ENCODE measurements around the gene ASTN2.

The ASTN2 gene

DNA sequence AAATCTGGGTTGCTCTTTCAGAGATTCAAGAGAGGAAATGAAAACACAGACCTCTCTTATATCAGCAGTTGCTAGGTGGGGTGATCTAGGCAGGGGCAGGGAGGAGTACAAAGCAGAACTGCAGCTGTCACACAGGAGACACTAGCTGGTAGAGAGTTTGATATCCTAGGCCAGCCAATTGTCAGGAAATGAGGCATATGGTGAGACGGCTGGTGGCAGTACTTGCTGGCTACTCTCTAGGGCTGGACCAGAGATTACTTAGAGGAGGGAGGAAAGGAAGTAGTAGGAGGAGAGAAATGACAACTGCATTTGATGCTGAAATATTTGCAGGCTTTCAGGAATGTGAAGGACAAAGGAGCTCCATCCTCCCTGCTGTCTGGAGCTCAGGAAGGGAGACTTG, 614.0 kb downstream of the ASTN2 start:
- no peak overlapping the region for H2AFZ ChIP-seq (ENCODE audit: low read length)
- H3K9ac ChIP-seq (ENCODE audit: low read depth, low read length, poor library complexity): no peak overlapping the region
- H3K27ac ChIP-seq (replicated peaks; ENCODE audit: low read length): no peak overlapping the region
- H3K79me1 ChIP-seq (ENCODE audit: low read depth, low read length): no peaks in the 10 kb centered on the region
- H2BK120ac ChIP-seq (ENCODE audit: low read depth, low read length): no peak overlapping the region
- H3K27me3 ChIP-seq (ENCODE audit: control insufficient read depth in 3 of 3, insufficient read depth in 3 of 3, low read depth in 1 of 3, low read length in 3 of 3): no peaks in the 10 kb centered on the region
- H3K18ac ChIP-seq (ENCODE audit: low read length): no peak overlapping the region
- H2BK12ac ChIP-seq (ENCODE audit: low read length): no peak overlapping the region
- no peak overlapping the region for H2BK5ac ChIP-seq (ENCODE audit: low read length)
- H3K4me2 ChIP-seq (ENCODE audit: insufficient read depth, low read length, poor library complexity, severe bottlenecking): no peak overlapping the region
- no peaks in the 10 kb centered on the region for H3K9me3 ChIP-seq (replicated peaks in 1 of 2; ENCODE audit: control insufficient read depth in 2 of 2, insufficient read depth in 1 of 2, low read depth in 1 of 2, low read length in 2 of 2)
- no peaks in the 10 kb centered on the region for H3K36me3 ChIP-seq (replicated peaks in 1 of 2; ENCODE audit: control insufficient read depth in 2 of 2, insufficient read depth in 2 of 2, low read length in 2 of 2)
- H3K4me3 ChIP-seq (ENCODE audit: low read length in 2 of 2): no peak overlapping the region
- WGBS, 2 donors (ENCODE audit: extremely low coverage in 2 of 2, insufficient read length in 2 of 2, insufficient replicate concordance in 1 of 2): no CpG with 5 or more reads among the region's 1 CpG
- H4K91ac ChIP-seq (ENCODE audit: low read depth, low read length, poor library complexity): no peak overlapping the region
- H2AK5ac ChIP-seq (ENCODE audit: low read depth, low read length): no peak overlapping the region
- peaks cover 0 to 10% of the 10 kb centered on the region in 2 donors for H3K4me1 ChIP-seq (ENCODE audit: control insufficient read depth in 2 of 2, insufficient read depth in 1 of 2, low read depth in 1 of 2, low read length in 2 of 2)
- no peak overlapping the region for H2BK15ac ChIP-seq (ENCODE audit: low read length)
- no peak overlapping the region for H3K23ac ChIP-seq (ENCODE audit: low read depth, low read length, poor library complexity)
- DNase-seq (ENCODE audit: low spot score): no peak
- H3K4ac ChIP-seq (ENCODE audit: low read length): no peak overlapping the region
- H3K14ac ChIP-seq (ENCODE audit: low read length): no peak overlapping the region
- no peak overlapping the region for H4K8ac ChIP-seq (ENCODE audit: low read depth, low read length)

DNA sequence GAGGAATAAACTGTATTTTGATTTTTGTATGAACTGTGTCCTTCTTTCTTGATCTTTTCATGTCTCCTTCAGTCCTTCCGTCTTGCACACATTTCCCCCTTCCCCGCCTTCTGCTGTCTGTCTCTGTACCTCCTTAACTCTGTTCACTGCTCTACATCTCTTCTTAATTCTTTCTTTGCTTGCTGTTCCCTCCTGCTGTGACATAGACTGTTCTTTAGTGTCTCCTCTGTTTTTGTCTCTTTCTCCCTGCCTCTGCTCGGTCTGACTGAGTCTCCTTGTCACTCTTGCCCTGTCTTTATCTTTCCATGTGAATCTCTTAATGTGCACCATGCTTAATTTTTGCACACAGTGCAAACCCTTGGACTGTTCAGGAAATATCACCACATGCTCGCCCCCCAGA, 614.8 kb downstream of the ASTN2 start:
- H3K18ac ChIP-seq (ENCODE audit: low read length): no peak overlapping the region
- H3K4me2 ChIP-seq (ENCODE audit: insufficient read depth, low read length, poor library complexity, severe bottlenecking): no peak overlapping the region
- H2BK12ac ChIP-seq (ENCODE audit: low read length): no peak overlapping the region
- no peak overlapping the region for H3K4ac ChIP-seq (ENCODE audit: low read length)
- no peak overlapping the region for H3K23ac ChIP-seq (ENCODE audit: low read depth, low read length, poor library complexity)
- H3K27ac ChIP-seq (replicated peaks; ENCODE audit: low read length): no peak overlapping the region
- no peak overlapping the region for H2AFZ ChIP-seq (ENCODE audit: low read length)
- no peak overlapping the region for H3K14ac ChIP-seq (ENCODE audit: low read length)
- H4K91ac ChIP-seq (ENCODE audit: low read depth, low read length, poor library complexity): no peak overlapping the region
- no peak overlapping the region for H2AK5ac ChIP-seq (ENCODE audit: low read depth, low read length)
- H3K9ac ChIP-seq (ENCODE audit: low read depth, low read length, poor library complexity): no peak overlapping the region
- H3K27me3 ChIP-seq (ENCODE audit: control insufficient read depth in 3 of 3, insufficient read depth in 3 of 3, low read depth in 1 of 3, low read length in 3 of 3): no peaks in the 10 kb centered on the region
- H2BK15ac ChIP-seq (ENCODE audit: low read length): no peak overlapping the region
- H3K4me1 ChIP-seq (ENCODE audit: control insufficient read depth in 2 of 2, insufficient read depth in 1 of 2, low read depth in 1 of 2, low read length in 2 of 2): peaks cover 0 to 10% of the 10 kb centered on the region in 2 donors
- H4K8ac ChIP-seq (ENCODE audit: low read depth, low read length): no peak overlapping the region
- no peak overlapping the region for H2BK5ac ChIP-seq (ENCODE audit: low read length)
- no peaks in the 10 kb centered on the region for H3K9me3 ChIP-seq (replicated peaks in 1 of 2; ENCODE audit: control insufficient read depth in 2 of 2, insufficient read depth in 1 of 2, low read depth in 1 of 2, low read length in 2 of 2)
- H3K79me1 ChIP-seq (ENCODE audit: low read depth, low read length): no peaks in the 10 kb centered on the region
- DNase-seq (ENCODE audit: low spot score): no peak
- H3K36me3 ChIP-seq (replicated peaks in 1 of 2; ENCODE audit: control insufficient read depth in 2 of 2, insufficient read depth in 2 of 2, low read length in 2 of 2): no peaks in the 10 kb centered on the region
- no peak overlapping the region for H3K4me3 ChIP-seq (ENCODE audit: low read length in 2 of 2)
- H2BK120ac ChIP-seq (ENCODE audit: low read depth, low read length): no peak overlapping the region
- no CpG with 5 or more reads among the region's 4 CpGs for WGBS, 2 donors (ENCODE audit: extremely low coverage in 2 of 2, insufficient read length in 2 of 2, insufficient replicate concordance in 1 of 2)

DNA sequence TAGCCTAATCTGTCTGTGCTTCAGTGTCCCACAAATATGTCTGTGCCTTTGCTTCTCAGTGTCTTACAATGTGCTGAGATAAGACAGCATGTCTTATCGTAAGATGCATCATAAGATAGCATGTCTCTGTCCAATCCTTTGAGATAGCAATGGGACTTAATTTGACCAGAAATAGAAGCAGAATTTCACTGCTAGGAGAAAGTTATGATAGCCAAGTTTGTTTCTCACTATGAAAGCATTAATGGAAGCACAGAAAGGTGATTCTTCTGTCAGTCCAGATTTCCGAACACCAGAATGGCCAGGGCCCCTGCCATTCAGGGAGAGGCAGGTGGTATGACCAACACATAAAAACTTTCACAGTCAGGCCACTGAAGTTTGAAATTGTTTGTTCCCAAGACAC, 616.3 kb downstream of the ASTN2 start:
- H2BK12ac ChIP-seq (ENCODE audit: low read length): no peak overlapping the region
- H3K4me2 ChIP-seq (ENCODE audit: insufficient read depth, low read length, poor library complexity, severe bottlenecking): no peak overlapping the region
- no peaks in the 10 kb centered on the region for H3K27me3 ChIP-seq (ENCODE audit: control insufficient read depth in 3 of 3, insufficient read depth in 3 of 3, low read depth in 1 of 3, low read length in 3 of 3)
- H3K14ac ChIP-seq (ENCODE audit: low read length): no peak overlapping the region
- no peak overlapping the region for H2BK120ac ChIP-seq (ENCODE audit: low read depth, low read length)
- no peak overlapping the region for H4K8ac ChIP-seq (ENCODE audit: low read depth, low read length)
- H3K4me3 ChIP-seq (ENCODE audit: low read length in 2 of 2): no peak overlapping the region
- H3K18ac ChIP-seq (ENCODE audit: low read length): no peak overlapping the region
- H3K79me1 ChIP-seq (ENCODE audit: low read depth, low read length): no peaks in the 10 kb centered on the region
- H3K4me1 ChIP-seq (ENCODE audit: control insufficient read depth in 2 of 2, insufficient read depth in 1 of 2, low read depth in 1 of 2, low read length in 2 of 2): peaks cover 0 to 10% of the 10 kb centered on the region in 2 donors
- no peaks in the 10 kb centered on the region for H3K9me3 ChIP-seq (replicated peaks in 1 of 2; ENCODE audit: control insufficient read depth in 2 of 2, insufficient read depth in 1 of 2, low read depth in 1 of 2, low read length in 2 of 2)
- H3K23ac ChIP-seq (ENCODE audit: low read depth, low read length, poor library complexity): no peak overlapping the region
- no peak overlapping the region for H3K4ac ChIP-seq (ENCODE audit: low read length)
- no peak overlapping the region for H2BK15ac ChIP-seq (ENCODE audit: low read length)
- DNase-seq (ENCODE audit: low spot score): no peak
- H2BK5ac ChIP-seq (ENCODE audit: low read length): no peak overlapping the region
- H3K36me3 ChIP-seq (replicated peaks in 1 of 2; ENCODE audit: control insufficient read depth in 2 of 2, insufficient read depth in 2 of 2, low read length in 2 of 2): no peaks in the 10 kb centered on the region
- H3K27ac ChIP-seq (replicated peaks; ENCODE audit: low read length): no peak overlapping the region
- WGBS, 2 donors (ENCODE audit: extremely low coverage in 2 of 2, insufficient read length in 2 of 2, insufficient replicate concordance in 1 of 2): no CpG with 5 or more reads among the region's 2 CpGs
- H2AFZ ChIP-seq (ENCODE audit: low read length): no peak overlapping the region
- no peak overlapping the region for H2AK5ac ChIP-seq (ENCODE audit: low read depth, low read length)
- no peak overlapping the region for H4K91ac ChIP-seq (ENCODE audit: low read depth, low read length, poor library complexity)
- no peak overlapping the region for H3K9ac ChIP-seq (ENCODE audit: low read depth, low read length, poor library complexity)

DNA sequence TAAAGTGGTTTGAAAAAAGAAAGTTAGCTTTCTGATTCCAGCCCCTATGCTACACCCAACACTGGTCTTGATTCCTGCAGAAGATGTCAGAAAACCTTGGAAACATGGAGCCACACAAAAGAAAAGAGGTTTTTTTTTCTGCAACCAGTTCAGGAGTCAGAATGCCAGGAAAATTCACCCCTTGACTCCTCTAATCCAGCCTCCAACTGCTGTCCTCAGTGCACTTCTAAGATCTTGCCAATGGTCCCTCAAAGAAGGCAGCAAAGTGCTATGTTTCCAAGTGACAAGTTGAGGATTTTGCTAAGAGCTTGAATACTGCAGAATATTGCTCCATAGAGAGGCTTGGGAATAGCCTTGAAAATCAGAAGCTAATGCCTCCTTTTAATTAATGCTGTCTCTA, 617.6 kb downstream of the ASTN2 start:
- no peak overlapping the region for H4K91ac ChIP-seq (ENCODE audit: low read depth, low read length, poor library complexity)
- no peak overlapping the region for H3K4me2 ChIP-seq (ENCODE audit: insufficient read depth, low read length, poor library complexity, severe bottlenecking)
- H3K14ac ChIP-seq (ENCODE audit: low read length): no peak overlapping the region
- H3K27me3 ChIP-seq (ENCODE audit: control insufficient read depth in 3 of 3, insufficient read depth in 3 of 3, low read depth in 1 of 3, low read length in 3 of 3): no peaks in the 10 kb centered on the region
- no peak overlapping the region for H3K4me3 ChIP-seq (ENCODE audit: low read length in 2 of 2)
- no peak overlapping the region for H2BK5ac ChIP-seq (ENCODE audit: low read length)
- no peak overlapping the region for H2BK15ac ChIP-seq (ENCODE audit: low read length)
- no peaks in the 10 kb centered on the region for H3K79me1 ChIP-seq (ENCODE audit: low read depth, low read length)
- peaks cover 0 to 15% of the 10 kb centered on the region in 2 donors for H3K4me1 ChIP-seq (ENCODE audit: control insufficient read depth in 2 of 2, insufficient read depth in 1 of 2, low read depth in 1 of 2, low read length in 2 of 2)
- DNase-seq (ENCODE audit: low spot score): no peak
- no peak overlapping the region for H2BK12ac ChIP-seq (ENCODE audit: low read length)
- H4K8ac ChIP-seq (ENCODE audit: low read depth, low read length): no peak overlapping the region
- no peak overlapping the region for H3K18ac ChIP-seq (ENCODE audit: low read length)
- no peak overlapping the region for H3K9ac ChIP-seq (ENCODE audit: low read depth, low read length, poor library complexity)
- H3K4ac ChIP-seq (ENCODE audit: low read length): no peak overlapping the region
- H3K23ac ChIP-seq (ENCODE audit: low read depth, low read length, poor library complexity): no peak overlapping the region
- no peak overlapping the region for H2AFZ ChIP-seq (ENCODE audit: low read length)
- H2BK120ac ChIP-seq (ENCODE audit: low read depth, low read length): no peak overlapping the region
- no peaks in the 10 kb centered on the region for H3K9me3 ChIP-seq (replicated peaks in 1 of 2; ENCODE audit: control insufficient read depth in 2 of 2, insufficient read depth in 1 of 2, low read depth in 1 of 2, low read length in 2 of 2)
- H3K36me3 ChIP-seq (replicated peaks in 1 of 2; ENCODE audit: control insufficient read depth in 2 of 2, insufficient read depth in 2 of 2, low read length in 2 of 2): no peaks in the 10 kb centered on the region
- no peak overlapping the region for H2AK5ac ChIP-seq (ENCODE audit: low read depth, low read length)
- no peak overlapping the region for H3K27ac ChIP-seq (replicated peaks; ENCODE audit: low read length)
